Activated T-helper 9 cell treated with anti-CD3 and anti-CD28 coated beads, Interleukin-2, amount 50 U/mL, for 16 hours (primary cell): ENCODE measurements around the gene ACTG1.

ENCODE experiments used
- DNase-seq: peaks from one replicate; pipeline ENCODE4 v3.0.0-alpha.2; 2020; ENCODE audit warnings: low read depth

Gene ACTG1

DNA sequence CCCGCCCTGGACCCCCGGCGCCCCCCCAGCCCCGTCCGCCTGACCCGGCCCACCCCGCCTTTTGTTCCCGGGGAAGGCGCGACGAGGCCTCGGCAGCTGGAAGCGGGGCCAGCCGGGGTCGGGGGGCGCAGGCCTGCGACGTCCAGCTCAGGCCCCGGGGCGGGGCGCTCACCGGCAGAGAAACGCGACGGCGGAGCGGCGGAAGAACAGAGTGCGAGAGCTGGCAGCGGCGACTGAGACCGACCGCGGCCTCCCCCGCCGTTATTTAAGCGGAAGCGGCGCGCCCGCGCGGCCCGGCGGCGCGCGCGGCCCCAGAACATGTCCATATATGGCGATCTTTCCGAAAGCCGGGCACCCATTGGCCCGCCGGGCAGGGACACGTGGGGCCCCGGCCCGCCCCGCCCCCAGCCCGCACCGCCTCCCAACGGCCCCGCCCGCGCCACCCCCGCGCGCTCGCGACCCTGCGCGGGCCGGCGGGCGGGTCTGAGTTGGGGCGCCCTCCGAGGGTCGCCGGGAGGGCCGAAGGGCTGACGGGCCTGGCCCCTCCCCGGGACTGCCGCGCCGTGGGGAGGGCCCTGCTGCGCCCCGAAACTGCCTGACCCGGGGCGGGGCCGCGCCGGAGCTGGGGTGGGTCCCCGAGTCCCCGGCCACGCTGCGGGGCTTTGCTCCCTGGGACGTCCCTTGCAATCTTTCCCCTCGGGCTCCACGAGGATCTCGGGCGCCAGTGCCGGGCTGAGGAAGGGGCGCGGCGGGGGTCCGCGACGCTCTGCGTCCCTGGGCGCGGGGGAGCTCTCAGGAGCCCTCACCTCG, at the start of gene ACTG1:
TSS of gene ACTG1 (minus strand) at position 238 of the 810 bp plus-strand sequence. CDS start 445 bp downstream, outside the sequence.
- DNase-seq, result peak; percentile 85

DNA sequence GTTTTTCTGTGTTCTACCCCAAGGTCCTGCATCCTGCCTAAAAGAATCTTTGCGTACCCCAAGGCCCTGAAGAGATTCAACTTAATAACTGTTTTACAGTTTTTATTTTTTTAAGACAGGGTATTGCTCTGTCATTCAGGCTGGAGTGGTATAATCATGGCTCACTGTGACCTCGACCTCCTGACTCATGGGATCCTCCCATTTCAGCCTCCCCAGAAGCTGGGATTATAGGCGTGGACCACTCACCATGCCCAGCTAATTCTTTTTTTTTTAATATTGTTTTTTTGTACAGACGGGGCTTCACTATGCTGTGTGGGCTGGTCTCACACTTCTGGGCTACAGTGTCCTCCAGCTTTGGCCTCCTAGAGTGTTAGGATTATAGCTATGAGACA, 48.9 kb upstream of the ACTG1 start:
- DNase-seq, result no peak

DNA sequence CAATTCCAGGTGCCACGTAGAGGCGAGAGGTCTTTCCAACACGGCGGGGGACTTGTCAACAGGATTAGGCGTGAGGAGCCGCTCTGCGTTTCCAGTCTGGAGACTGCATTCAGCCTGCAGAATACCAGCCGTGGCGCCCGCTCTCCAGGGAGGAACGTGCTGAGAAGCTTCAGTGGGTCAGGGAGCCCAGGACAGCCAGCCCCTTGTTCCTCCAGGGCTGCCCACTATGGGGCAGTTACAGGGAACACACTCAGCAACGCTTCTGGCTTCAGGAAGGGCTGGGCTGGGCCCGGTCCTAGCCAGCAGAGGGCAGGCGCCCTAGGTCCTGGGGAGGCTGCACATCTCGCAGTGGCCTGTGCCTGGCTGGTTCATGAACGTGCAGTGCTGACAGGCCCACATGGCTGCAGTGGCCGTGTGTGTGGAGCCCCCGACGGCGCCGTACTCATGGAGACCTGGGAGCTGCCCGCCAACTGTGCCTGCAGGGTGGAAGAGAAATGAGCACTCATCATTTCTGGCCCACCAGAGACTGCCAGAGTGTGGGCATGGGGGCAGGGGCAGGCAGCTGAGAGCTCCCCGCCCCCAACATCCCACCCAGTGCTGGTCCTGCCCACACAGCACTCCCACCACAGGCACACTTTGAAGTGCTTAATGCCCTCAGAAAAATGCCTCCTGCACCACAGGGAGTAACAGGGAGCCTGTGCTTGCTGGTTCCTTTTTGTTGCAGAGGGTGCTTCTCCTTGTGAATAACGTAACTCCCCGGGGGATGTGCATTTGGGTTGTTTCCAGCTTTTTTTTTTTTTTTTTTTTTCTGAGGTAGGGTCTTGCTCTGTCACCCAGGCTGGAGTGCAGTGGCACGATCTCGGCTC, 46.6 kb upstream of the ACTG1 start:
- DNase-seq, result no peak

DNA sequence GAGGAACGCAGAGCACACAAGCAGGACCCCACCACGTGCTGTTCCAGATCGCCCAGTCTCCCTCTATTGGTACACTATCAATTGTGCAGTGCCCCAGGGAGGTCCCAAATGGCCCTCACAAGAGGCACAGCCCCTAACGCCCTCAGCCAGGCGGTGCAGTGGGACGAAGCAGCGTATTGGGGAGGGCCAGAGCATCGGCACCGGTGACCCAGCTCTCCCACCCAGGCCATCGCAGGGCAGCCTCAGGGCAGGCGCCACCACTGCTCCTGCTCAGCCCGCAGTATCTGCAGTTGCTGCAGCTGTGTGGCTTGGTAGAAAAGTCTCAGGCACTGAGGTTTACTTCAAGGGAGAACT, 45.5 kb upstream of the ACTG1 start:
- no peak for DNase-seq

DNA sequence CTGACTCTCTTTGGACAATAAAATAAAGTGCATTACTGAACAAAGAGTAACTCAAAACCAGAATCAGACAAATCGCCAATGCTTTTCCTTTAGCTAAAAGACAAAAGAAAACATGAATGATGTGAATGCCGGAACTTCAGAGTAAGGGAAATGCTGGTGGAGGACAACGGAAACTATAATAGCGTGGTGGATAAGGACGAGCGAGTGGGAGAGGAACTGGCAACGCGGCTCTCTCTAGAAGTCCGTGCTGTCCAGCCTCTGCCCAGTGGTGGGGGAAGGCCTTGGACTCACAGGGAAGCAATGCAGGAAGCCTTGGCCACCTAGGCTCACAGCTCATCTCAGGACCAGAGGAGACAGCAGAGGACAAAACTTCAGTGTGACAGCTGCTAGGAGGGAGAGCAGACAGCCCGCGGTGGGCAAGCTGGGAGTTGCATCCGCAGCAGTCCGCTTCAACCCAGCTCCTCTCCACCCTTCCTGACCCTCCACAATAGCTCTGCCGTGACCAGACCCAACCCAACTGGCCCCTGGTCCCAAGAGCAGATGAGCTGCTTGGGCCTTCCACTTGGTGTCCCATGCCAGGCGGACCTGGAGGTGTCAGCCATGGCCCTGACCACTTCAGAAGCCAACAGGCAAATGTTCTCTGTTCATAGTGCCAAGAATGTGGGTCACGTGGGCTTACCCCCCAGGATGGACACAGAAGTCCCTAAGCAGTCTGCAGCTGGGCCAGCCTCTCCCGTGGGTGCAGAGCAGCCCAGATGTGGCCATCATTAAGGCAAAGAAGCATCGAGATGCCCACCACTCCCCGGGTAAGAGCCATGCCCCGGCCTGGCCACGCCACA, 44.9 kb upstream of the ACTG1 start:
- no peak for DNase-seq

DNA sequence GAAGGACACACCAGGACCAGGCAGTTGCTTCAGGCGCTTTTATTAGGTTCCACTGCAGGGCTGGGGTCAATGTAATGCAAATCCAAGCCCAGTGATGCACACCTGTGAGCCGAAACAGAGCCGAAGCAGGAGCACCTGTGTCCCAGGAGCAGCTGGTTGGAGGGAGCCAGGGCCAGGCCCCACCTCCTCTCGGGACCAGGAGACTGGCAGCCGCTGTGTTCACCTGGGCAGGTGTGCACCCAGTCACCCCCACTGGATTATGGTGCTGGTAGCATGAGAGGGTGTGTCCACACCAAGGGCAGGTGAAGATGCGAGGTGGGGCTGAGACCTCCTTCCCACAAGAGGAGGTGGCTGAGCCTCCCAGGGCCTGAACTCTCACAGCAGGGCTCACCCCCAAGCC, 44.3 kb upstream of the ACTG1 start:
- DNase-seq, result no peak

DNA sequence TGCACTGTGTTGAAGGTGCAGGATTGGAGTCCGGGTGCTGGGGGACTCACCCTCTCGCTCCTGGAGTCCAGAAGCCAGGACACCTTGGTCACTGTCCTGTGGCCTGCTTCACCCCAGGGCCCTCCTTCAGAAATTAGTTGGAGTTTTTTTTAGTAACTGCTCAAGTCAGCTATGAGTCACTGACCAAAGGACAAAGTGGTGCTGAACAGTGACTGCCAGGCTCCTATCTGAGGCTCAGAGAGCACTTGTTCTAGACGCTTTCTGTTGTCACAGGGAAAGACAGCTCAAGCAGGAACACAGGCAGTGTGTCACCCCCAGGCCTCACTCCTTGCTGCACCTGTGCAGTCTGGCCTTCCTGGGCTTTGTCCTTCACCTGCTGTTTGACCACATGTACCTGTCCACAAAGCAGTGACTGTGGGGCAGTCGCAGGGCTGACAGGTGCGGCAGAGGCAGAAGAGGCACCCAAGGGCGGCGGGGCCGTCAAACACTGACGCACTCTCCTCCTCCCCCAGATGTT, 43.6 kb upstream of the ACTG1 start:
- DNase-seq, result no peak

DNA sequence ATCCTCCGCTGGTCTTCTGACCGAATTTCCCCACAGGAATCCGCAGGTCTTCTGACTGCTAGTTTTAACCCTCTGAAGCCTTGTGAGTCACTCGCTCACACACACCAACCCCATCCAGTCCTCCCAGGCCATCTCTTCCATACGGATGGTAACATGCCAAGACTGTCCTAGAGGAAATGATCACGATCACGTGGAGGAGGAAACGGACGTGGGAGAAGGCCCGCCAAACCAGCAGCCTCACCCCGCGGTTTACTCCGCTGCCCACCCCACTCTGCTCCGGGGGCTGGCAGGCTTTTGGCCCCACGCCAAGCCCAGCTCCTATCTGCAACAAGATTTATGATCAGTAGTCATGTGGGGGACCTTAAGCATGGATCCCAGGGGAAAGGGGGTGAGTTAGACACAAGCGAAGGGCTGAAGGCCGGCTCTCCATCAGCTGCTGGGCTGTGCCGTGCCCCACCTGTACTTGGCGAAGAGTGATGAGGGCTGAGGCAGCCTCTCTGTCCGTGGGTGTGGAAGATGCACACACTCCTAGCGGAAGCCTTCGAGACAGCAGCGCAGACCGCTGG, 41.1 kb upstream of the ACTG1 start:
- DNase-seq, result no peak

DNA sequence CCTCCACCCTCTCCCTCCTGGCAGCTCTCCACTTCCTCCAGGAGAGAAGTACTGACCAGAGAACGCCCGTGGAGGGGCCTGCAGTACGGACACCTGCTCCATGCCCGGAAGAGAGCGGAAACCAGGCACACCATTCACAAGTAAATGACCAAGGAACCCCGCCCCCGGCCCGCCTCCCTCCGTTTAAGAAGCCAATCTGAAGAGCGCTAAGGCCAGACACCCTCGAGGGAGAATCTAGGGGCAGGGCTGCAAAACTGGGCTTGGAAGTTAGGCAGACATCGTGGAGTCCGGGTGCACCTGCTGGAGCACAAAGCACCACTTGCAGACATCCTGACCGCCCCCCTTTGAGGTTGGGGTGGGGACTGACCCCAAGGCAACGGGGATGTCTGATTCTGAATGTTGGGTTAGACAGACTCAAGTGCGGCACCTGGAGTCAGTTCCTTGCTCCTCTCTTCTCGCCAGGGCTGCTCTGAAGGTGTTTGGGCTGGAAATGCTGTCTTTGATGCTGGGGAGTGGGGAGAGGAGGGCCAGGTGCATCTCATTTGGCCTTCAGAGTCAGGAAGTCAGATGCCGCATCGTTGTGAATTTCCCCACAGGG, 40.5 kb upstream of the ACTG1 start:
- DNase-seq, result peak; percentile 68

DNA sequence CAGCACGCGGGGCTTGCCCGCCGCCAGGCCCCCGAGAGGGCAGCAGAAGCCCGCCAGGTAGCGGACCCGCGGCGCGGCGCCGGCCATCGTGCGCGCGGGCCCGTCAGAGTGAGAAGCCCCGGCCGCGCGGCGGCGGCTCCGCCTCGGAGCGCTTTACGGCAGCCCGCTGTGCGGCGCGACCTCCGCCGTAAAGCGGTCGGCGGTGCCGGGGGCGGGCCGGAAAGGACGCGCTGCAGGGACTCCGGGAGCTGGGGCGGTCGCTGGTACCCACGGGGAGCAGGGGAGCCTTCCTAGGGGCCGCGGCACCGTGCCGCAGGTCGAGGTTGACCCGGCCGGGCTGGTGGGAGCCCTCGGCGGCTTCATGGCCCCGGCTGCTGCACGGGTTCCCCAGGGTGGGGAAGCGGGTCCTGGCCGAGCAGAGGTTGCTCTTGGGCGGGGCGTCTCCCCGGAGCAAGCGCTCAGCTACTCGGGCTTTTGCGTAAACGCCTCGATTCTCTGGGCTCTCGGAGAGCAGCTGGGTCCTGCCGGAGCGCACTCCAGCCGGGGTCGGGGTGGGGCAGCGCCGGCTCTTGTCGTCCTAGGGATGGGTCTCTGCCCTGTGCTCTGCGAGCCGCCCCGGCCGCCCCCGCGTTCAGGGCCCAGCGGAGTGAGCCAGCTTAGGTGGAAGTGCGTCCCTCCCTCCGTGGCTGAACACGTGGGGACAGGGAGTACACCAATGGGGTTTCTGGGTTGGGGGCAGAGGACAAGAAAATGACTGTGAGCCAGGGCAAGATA, 39.8 kb upstream of the ACTG1 start, which contains the start of gene FAAP100:
TSS of gene FAAP100 (minus strand) at position 110 of the 774 bp plus-strand sequence. CDS start at position 87, 23 bp downstream.
- DNase-seq, result peak; percentile 75

DNA sequence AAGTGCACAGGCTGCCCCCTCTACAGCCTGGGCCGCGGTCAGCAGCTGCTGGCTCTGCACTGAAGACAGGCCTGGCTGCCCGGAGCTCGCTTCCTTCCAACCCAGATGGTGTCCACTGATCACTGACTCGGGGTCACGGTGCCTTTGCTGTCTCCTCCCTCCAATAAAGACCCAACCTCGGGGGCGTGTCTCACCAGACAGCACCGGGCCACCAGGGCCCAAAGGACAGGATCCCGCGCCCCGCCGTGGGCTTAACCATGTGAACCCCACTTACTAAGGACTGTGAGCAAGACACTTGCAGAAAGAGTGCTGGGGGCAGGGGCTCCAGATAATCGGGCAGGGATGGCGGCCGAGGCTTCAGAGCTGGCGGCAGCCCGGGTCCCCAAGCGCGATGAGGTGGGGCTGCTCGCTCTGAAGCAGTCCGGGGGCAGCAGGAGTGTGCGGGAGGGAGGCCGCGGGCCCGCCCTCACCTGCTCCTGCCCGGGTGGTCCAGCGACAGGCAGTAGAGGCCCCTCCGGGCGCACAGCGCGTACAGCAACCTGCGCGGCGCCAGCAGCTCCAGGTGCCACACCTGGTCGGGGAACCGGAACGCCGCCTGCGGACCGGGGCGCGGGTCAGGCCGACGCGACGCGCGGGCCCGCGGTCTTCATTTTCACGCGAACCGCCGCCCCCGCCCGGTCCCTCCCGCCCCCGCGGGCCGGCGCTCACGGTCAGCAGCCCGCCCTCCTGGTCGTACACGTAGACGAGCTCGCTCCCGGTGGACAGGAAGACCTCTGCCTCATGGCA, 39.1 kb upstream of the ACTG1 start:
- DNase-seq, result peak; percentile 16

DNA sequence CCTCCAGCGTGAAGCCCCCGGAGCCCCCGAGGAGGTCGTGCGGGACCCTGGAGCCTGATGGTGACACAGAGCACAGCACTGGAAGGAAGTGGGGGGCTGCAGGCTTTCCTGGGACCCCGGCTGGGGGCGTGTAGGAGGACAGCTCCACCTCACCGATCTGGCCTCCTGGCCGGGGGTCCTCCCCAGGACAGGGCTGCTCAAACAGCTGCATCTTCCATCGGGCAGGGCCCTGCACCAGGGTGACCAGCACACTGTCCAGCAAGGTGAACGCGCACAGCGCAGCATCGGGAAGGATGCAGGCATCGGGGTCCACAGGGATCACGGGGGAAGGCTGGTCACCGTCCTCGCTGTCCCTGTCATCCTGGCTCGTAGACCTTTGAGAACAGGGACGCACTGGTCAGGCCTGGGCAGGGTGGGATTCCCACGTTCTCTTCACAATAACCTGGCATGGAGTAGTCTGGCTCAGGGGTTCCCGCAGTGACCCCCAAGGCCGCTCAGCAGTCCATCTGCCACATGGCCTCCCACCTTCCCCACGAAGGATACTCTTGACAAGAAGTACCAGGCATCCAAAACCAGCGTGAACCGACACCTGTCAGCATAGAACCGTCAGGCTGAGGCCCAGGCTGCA, 38.3 kb upstream of the ACTG1 start:
- DNase-seq, result no peak

DNA sequence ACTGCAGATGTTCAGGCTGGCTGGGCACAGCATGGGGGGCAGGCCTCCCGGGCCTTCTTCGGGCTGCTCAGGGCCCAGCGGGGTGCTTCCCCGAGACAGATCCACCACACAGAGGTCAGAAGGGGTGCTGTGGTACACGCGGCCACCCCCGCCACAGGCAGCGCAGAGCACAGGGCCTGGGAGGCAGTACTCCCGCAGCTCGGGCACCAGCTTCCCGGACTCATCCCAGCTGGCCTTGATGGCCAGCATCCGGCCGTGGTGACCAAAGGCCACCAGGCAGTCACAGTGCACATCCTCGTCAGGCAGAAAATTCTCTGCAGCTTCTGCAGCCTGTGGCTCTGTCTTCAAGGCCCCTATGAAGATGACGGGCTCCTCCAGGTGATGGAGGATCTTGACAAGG, 37.7 kb upstream of the ACTG1 start:
- no peak for DNase-seq

DNA sequence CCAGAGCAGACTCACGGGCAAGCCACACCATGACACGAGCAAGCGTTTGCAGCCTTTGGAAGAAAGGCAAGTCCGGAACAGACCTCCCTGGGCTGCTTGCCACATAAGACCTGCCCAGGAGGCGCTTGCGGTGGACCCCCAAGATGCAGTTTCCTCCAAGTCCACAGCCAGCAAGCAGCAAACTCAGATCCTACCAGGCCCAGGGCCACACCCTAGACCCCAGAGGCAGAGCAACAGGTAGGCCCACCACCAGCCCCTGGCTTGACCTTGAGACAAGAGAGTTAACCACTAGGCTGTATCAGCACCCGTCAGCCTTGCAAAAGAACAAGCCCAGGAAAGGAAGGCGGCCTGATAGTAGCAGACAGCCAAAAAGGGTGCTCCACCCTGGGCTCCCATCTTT, 37.2 kb upstream of the ACTG1 start:
- DNase-seq, result no peak

DNA sequence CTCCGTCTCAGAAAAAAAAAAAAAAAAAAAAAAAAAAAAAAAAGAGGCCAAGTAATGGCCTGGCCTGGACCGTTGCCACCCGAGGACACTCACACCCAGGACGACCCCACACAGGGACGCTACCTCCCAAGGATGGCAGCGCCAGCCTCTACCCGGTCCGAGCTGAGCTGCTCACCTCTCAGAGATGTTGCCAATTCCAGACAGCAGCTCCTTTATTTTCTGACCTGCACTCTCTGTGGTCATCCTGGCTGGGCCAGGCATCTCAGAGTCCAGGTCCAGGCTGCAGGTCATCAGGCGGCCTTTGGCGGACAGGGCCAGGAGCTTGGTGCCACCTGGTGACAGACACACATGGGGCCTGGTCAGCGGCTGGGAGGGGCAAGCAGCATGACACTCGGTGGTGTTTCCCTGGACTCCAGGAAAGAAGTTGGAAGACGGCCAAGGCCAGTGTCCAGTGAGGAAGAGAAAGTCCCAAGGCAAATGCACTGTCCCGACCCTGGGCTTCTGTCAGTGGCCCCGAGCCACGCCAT, 36.5 kb upstream of the ACTG1 start:
- no peak for DNase-seq

DNA sequence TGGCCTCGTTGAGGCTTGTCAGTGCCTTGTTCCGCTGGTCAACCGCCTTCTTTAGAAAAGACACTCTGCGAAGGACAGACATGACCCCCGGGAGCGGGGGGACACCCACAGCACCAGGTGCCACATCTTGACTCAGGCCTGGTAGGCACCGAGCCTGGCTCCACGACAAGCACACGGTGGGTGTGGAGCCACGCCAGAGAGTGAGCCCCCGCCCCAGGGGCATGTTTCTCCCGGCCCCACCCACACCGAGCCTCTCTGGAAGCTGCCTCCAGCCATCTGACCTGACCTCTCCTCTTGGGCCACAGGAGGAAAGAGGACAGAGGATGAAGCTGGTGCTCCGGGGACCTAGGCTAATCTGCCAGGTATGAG, 35.0 kb upstream of the ACTG1 start:
- no peak for DNase-seq

DNA sequence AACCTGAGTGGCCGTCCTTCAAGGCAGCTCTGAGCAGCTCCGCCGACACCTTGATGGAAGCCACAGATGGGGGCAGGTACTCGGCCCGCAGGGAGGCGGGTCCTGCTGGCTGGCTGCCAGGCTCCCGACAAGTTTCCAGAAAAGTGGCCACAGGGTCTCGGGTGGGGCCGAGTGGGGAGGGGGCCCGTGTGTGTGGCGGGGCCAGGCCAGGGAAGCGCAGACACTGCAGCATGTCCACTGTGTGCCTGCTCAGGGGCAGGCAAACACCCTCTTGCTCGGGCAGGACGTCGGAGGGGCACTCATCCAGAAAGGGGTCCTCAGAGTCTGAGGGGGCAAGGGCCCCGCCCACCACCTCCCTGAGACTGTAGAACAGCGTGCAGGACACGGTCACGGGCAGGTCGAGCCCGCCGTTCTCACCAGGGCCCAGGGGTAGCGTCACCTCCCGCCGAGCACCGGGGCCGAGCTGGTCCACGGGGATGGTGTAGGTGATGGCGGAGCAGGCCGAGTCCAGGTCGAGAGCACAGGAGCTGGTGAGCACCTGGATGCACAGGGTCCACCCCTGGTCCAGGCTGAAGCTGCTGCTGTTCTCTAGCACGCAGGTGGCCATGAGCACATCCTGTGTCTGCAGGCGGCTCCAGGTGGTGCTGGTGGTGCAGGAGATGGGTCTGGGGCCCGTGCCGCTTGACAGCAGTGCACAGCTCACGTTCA, 34.5 kb upstream of the ACTG1 start:
- DNase-seq, result no peak
